Neural cell (in vitro differentiated cells): Measurements from ENCODE around the gene ENDOU. TPM values are rescaled to one million over a fixed set of nuclear protein-coding genes. Genes with fewer than 3 reads are reported as not detected.

ENCODE experiments used
- H2AFZ ChIP-seq: fragments of 200-600, 300-800 bp; sonication (generic), shearing (Covaris generic); 2 replicates; pipeline ENCODE4 v1.6.0; 2014; ENCODE audit warnings: low read depth, mild to moderate bottlenecking, antibody characterized with exemption, low read length, moderate library complexity
- H3F3A ChIP-seq: fragments of 200-600 bp; shearing (Covaris generic); 2 replicates; pipeline ENCODE4 v1.6.1; 2016; ENCODE audit warnings: mild to moderate bottlenecking, moderate library complexity, mixed read lengths, antibody characterized with exemption, low read length; ENCODE audit not compliant: insufficient read depth, poor library complexity, severe bottlenecking
- H3K27ac ChIP-seq: fragments of 200-600, 300-800 bp; sonication (generic), shearing (Covaris generic); 2 replicates; pipeline ENCODE4 v1.5.1; 2014; ENCODE audit warnings: mild to moderate bottlenecking, low read length, moderate library complexity
- H3K27me3 ChIP-seq: fragments of 300-800, 200-600 bp; sonication (generic), shearing (Covaris generic); 2 replicates; pipeline ENCODE4 v1.6.0; 2014; ENCODE audit warnings: mild to moderate bottlenecking, low read depth, low read length, moderate library complexity; ENCODE audit not compliant: insufficient read depth
- H3K36me3 ChIP-seq: fragments of 300-800, 200-600 bp; sonication (generic), shearing (Covaris generic); 2 replicates; pipeline ENCODE4 v1.5.1; 2014; ENCODE audit warnings: mild to moderate bottlenecking, antibody characterized with exemption, low read length, moderate library complexity; ENCODE audit not compliant: insufficient read depth
- H3K4me2 ChIP-seq: fragments of 300-800, 200-600 bp; sonication (generic), shearing (Covaris generic); 2 replicates; pipeline ENCODE4 v1.6.0; 2014; ENCODE audit warnings: mild to moderate bottlenecking, low read length
- H3K4me3 ChIP-seq: fragments of 300-800, 200-600 bp; sonication (generic), shearing (Covaris generic); 2 replicates; pipeline ENCODE4 v1.5.1; 2014; ENCODE audit warnings: mild to moderate bottlenecking, low read length, moderate library complexity
- H3K79me2 ChIP-seq: fragments of 200-600 bp; shearing (Covaris generic); replicated peaks from 2 replicates; pipeline ENCODE4 v1.6.0; 2014; ENCODE audit warnings: mild to moderate bottlenecking, low read length, moderate library complexity; ENCODE audit not compliant: insufficient read depth
- H3K9ac ChIP-seq: fragments of 300-800, 200-600 bp; sonication (generic), shearing (Covaris generic); 2 replicates; pipeline ENCODE4 v1.6.1; 2016; ENCODE audit warnings: mild to moderate bottlenecking, low read length, mixed read lengths
- H3K9me2 ChIP-seq: fragments of 200-600 bp; shearing (Covaris generic); 2 replicates; pipeline ENCODE4 v1.6.1; 2016; ENCODE audit warnings: mild to moderate bottlenecking, low read length, mixed read lengths; ENCODE audit not compliant: insufficient read depth
- H3K9me3 ChIP-seq: fragments of 200-600, 300-800 bp; sonication (generic), shearing (Covaris generic); 2 replicates; pipeline ENCODE4 v1.6.1; 2016; ENCODE audit warnings: mild to moderate bottlenecking, mixed run types, low read length, moderate library complexity, mixed read lengths
- H4K20me1 ChIP-seq: fragments of 200-600 bp; shearing (Covaris generic); 2 replicates; pipeline ENCODE4 v1.6.1; 2016; ENCODE audit warnings: mild to moderate bottlenecking, mixed run types; ENCODE audit not compliant: insufficient read depth
- EP300 ChIP-seq: fragments of 450-650 bp; conservative IDR thresholded peaks from 2 replicates; pipeline ENCODE4 v1.6.1; 2014; ENCODE audit warnings: antibody characterized with exemption, mild to moderate bottlenecking, moderate library complexity; ENCODE audit not compliant: poor library complexity, severe bottlenecking
- EZH2 ChIP-seq: fragments of 200-600, 300-800 bp; shearing (Covaris generic), sonication (generic); IDR thresholded peaks from 2 replicates; pipeline ENCODE4 v1.6.1; 2014; ENCODE audit warnings: antibody characterized with exemption, low read length, borderline replicate concordance, mild to moderate bottlenecking; ENCODE audit not compliant: insufficient read depth, poor library complexity, severe bottlenecking
- MXI1 ChIP-seq: fragments of 450-650 bp; conservative IDR thresholded peaks from 2 replicates; pipeline ENCODE4 v1.6.1; 2014; ENCODE audit warnings: antibody characterized with exemption, mild to moderate bottlenecking; ENCODE audit not compliant: poor library complexity, severe bottlenecking
- POLR2AphosphoS5 ChIP-seq: IDR thresholded peaks from 2 replicates; pipeline ENCODE4 v1.6.1; 2012
- RAD21 ChIP-seq: fragments of 450-650 bp; conservative IDR thresholded peaks from 2 replicates; pipeline ENCODE4 v1.6.1; 2014; ENCODE audit warnings: antibody characterized with exemption, mild to moderate bottlenecking, moderate library complexity
- SMC3 ChIP-seq: fragments of 450-650 bp; conservative IDR thresholded peaks from 2 replicates; pipeline ENCODE4 v1.6.1; 2014; ENCODE audit warnings: antibody characterized with exemption, mild to moderate bottlenecking, moderate library complexity; ENCODE audit not compliant: poor library complexity
- TAF1 ChIP-seq: IDR thresholded peaks from 2 replicates; pipeline ENCODE4 v1.6.1; 2012; ENCODE audit warnings: low read depth
- polyA plus RNA-seq: library from polyadenylated mRNA; depleted of rRNA; stranded (reverse); fragments of >200 nt; gene quantifications from 2 replicates; pipeline ENCODE4 v1.2.3, GENCODE V29; 2014
- TF ChIP-seq, protein P1 (sequence below): IDR thresholded peaks from 2 replicates; pipeline ENCODE4 v1.6.1; 2012; ENCODE audit warnings: borderline replicate concordance
- TF ChIP-seq, protein P2 (sequence below): fragments of 450-650 bp; IDR thresholded peaks from 2 replicates; pipeline ENCODE4 v1.5.1; 2014; ENCODE audit warnings: antibody characterized with exemption, mild to moderate bottlenecking, moderate library complexity; ENCODE audit not compliant: poor library complexity, severe bottlenecking

ENDOU gene
- polyA plus RNA-seq, 1 donor from 2014 or later: not detected

DNA sequence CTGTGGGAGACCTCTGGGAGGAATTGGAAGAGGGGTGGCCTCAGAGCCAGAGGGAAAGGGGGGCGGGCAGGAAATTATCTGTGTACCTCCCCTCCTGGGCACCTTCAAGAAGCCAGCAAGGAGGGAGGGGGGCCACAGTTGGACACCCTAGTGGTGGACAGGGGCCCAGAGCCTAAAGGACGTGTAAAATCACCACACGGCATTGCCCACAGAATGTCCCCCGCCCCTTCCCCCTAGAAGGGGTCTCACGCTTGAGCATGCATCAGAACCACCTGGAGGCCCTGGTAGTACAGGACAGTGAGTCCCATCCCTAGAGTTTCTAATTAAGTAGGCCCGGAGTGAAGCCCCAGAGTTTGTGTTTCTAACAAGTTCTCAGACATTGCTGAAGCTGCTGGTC is 8.2 kb downstream of the ENDOU start:
- no peak overlapping the region for H3K4me3 ChIP-seq
- H3K27me3 ChIP-seq: no peaks in the 10 kb centered on the region
- H2AFZ ChIP-seq: no peak overlapping the region
- no peaks in the 10 kb centered on the region for H4K20me1 ChIP-seq
- no peaks in the 10 kb centered on the region for H3K36me3 ChIP-seq
- no peaks in the 10 kb centered on the region for H3K79me2 ChIP-seq
- H3K9me2 ChIP-seq: no peaks in the 10 kb centered on the region
- H3K27ac ChIP-seq: no peak overlapping the region
- TF ChIP-seq TAF1 (no peak), SMC3 (no peak), RAD21 (no peak), EZH2 (no peak), MXI1 (no peak), POLR2AphosphoS5 (no peak), EP300 (no peak)
- TF ChIP-seq, protein P1, sequence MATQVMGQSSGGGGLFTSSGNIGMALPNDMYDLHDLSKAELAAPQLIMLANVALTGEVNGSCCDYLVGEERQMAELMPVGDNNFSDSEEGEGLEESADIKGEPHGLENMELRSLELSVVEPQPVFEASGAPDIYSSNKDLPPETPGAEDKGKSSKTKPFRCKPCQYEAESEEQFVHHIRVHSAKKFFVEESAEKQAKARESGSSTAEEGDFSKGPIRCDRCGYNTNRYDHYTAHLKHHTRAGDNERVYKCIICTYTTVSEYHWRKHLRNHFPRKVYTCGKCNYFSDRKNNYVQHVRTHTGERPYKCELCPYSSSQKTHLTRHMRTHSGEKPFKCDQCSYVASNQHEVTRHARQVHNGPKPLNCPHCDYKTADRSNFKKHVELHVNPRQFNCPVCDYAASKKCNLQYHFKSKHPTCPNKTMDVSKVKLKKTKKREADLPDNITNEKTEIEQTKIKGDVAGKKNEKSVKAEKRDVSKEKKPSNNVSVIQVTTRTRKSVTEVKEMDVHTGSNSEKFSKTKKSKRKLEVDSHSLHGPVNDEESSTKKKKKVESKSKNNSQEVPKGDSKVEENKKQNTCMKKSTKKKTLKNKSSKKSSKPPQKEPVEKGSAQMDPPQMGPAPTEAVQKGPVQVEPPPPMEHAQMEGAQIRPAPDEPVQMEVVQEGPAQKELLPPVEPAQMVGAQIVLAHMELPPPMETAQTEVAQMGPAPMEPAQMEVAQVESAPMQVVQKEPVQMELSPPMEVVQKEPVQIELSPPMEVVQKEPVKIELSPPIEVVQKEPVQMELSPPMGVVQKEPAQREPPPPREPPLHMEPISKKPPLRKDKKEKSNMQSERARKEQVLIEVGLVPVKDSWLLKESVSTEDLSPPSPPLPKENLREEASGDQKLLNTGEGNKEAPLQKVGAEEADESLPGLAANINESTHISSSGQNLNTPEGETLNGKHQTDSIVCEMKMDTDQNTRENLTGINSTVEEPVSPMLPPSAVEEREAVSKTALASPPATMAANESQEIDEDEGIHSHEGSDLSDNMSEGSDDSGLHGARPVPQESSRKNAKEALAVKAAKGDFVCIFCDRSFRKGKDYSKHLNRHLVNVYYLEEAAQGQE: no peak
- TF ChIP-seq, protein P2, sequence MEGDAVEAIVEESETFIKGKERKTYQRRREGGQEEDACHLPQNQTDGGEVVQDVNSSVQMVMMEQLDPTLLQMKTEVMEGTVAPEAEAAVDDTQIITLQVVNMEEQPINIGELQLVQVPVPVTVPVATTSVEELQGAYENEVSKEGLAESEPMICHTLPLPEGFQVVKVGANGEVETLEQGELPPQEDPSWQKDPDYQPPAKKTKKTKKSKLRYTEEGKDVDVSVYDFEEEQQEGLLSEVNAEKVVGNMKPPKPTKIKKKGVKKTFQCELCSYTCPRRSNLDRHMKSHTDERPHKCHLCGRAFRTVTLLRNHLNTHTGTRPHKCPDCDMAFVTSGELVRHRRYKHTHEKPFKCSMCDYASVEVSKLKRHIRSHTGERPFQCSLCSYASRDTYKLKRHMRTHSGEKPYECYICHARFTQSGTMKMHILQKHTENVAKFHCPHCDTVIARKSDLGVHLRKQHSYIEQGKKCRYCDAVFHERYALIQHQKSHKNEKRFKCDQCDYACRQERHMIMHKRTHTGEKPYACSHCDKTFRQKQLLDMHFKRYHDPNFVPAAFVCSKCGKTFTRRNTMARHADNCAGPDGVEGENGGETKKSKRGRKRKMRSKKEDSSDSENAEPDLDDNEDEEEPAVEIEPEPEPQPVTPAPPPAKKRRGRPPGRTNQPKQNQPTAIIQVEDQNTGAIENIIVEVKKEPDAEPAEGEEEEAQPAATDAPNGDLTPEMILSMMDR: no peak
- H3K9me3 ChIP-seq: no peaks in the 10 kb centered on the region
- no peak overlapping the region for H3K4me2 ChIP-seq
- no peaks in the 10 kb centered on the region for H3F3A ChIP-seq
- no peak overlapping the region for H3K9ac ChIP-seq

DNA sequence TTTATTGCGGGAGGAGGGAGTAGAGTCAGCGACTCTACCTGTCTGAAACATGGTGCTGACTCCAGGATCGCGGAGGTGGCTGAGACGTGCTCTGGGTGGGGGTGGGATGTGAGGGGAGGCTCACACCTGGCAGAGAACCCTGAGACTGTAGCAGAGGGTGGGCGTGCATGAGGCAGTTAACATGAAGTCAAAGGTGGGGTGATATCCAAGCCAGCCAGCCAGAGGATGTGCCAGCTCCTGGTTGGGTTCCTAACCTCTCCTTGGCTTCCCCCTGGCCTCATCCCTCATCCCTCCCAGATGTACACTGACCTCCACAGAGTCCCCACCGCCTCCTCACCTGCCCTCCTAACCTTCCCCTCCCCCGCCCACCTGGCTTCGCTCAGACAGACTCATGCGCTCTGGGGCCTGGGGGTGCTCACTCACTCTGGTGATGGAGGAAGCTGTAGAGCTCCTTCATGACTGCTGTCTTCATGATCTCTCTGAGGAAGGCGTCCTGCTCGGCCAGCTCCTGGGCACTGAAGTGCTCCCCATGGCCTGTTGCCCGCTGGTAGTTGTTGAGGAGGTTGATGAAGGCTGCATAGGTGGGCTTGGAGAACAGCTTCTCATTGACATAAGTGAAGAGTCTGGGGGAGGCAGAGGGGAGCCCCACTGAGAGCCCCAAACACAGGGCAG is 9.3 kb downstream of the ENDOU start:
- Histone ChIP-seq H3K27me3 (no peaks in the 10 kb centered on the region), H3F3A (no peaks in the 10 kb centered on the region), H4K20me1 (no peaks in the 10 kb centered on the region), H3K9me2 (no peaks in the 10 kb centered on the region), H2AFZ (no peak overlapping the region), H3K4me3 (no peak overlapping the region), H3K27ac (no peak overlapping the region), H3K36me3 (no peaks in the 10 kb centered on the region), H3K9me3 (no peaks in the 10 kb centered on the region), H3K79me2 (no peaks in the 10 kb centered on the region), H3K9ac (no peak overlapping the region), H3K4me2 (no peak overlapping the region)
- TF ChIP-seq, protein P2: no peak
- no peak for TF ChIP-seq SMC3
- no peak for TF ChIP-seq EZH2
- TF ChIP-seq MXI1: no peak
- no peak for TF ChIP-seq TAF1
- TF ChIP-seq EP300: no peak
- TF ChIP-seq, protein P1: no peak
- TF ChIP-seq RAD21: no peak
- no peak for TF ChIP-seq POLR2AphosphoS5
